GM23338 (cell line): ENCODE results near the gene RIT2. TPM values are rescaled to one million over a fixed set of nuclear protein-coding genes. Genes with fewer than 3 reads are reported as not detected.
"Not testable (repeated sequence)": the region's sequence is repeated elsewhere in the genome, so short reads cannot be mapped to it uniquely, and the experiment has no call there.

Experiments used
- ATAC-seq: fragments of 200-7000 bp; cut with Tn5 transposase; 3 replicates; pipeline ENCODE4 v1.9.1; 2020
- DNase-seq: peaks from one replicate; pipeline ENCODE4 v3.0.0-alpha.2; 2015; ENCODE audit warnings: low spot score
- H2AFZ ChIP-seq: fragments of 200-600 bp; sonication (generic); 2 replicates; pipeline ENCODE4 v1.8.0; 2016; ENCODE audit warnings: antibody characterized with exemption, mild to moderate bottlenecking, moderate library complexity
- H3F3A ChIP-seq: fragments of 200-600 bp; sonication (generic); replicated peaks from 2 replicates; pipeline ENCODE4 v1.8.0; 2017; ENCODE audit warnings: antibody characterized with exemption, mixed run types, low read depth
- H3K27ac ChIP-seq: fragments of 200-600 bp; sonication (generic); 2 replicates; pipeline ENCODE4 v1.6.1; 2016; ENCODE audit warnings: low read depth
- H3K27me3 ChIP-seq: fragments of 200-600 bp; sonication (generic); 2 replicates; pipeline ENCODE4 v1.8.0; 2016; ENCODE audit warnings: mild to moderate bottlenecking, mixed run types, moderate library complexity; ENCODE audit not compliant: insufficient read depth
- H3K36me3 ChIP-seq: fragments of 200-600 bp; sonication (generic); 2 replicates; pipeline ENCODE4 v1.8.0; 2016; ENCODE audit warnings: mild to moderate bottlenecking; ENCODE audit not compliant: insufficient read depth
- H3K4me1 ChIP-seq: fragments of 200-600 bp; sonication (generic); 2 replicates; pipeline ENCODE4 v1.8.0; 2016; ENCODE audit warnings: mild to moderate bottlenecking, moderate library complexity; ENCODE audit not compliant: insufficient read depth
- H3K4me2 ChIP-seq: fragments of 200-600 bp; sonication (generic); 2 replicates; pipeline ENCODE4 v1.7.1; 2017; ENCODE audit warnings: mixed run types
- H3K4me3 ChIP-seq: fragments of 200-600 bp; sonication (generic); 2 replicates; pipeline ENCODE4 v1.6.1; 2016; ENCODE audit warnings: mixed run types
- H3K79me2 ChIP-seq: fragments of 200-600 bp; sonication (generic); replicated peaks from 2 replicates; pipeline ENCODE4 v1.8.0; 2017; ENCODE audit warnings: mild to moderate bottlenecking; ENCODE audit not compliant: insufficient read depth
- H3K9me2 ChIP-seq: fragments of 200-600 bp; sonication (generic); 2 replicates; pipeline ENCODE4 v1.8.0; 2017; ENCODE audit not compliant: insufficient read depth
- H4K20me1 ChIP-seq: fragments of 200-600 bp; sonication (generic); replicated peaks from 2 replicates; pipeline ENCODE4 v1.8.0; 2017; ENCODE audit warnings: mild to moderate bottlenecking; ENCODE audit not compliant: insufficient read depth
- H3K27ac Mint-ChIP-seq: 2 replicates; pipeline ENCODE4 v1.8.0; 2020; ENCODE audit warnings: inconsistent platforms, mild to moderate bottlenecking, moderate library complexity, mixed read lengths
- H3K27me3 Mint-ChIP-seq: 3 replicates; pipeline ENCODE4 v1.8.0; 2022; ENCODE audit warnings: low read depth, mild to moderate bottlenecking, moderate library complexity, mixed read lengths, inconsistent platforms; ENCODE audit not compliant: insufficient read depth, poor library complexity
- H3K36me3 Mint-ChIP-seq: 3 replicates; pipeline ENCODE4 v1.8.0; 2021; ENCODE audit warnings: low read depth, mild to moderate bottlenecking, inconsistent platforms, moderate library complexity, mixed read lengths
- H3K4me1 Mint-ChIP-seq: 3 replicates; pipeline ENCODE4 v1.8.0; 2020; ENCODE audit warnings: mild to moderate bottlenecking, inconsistent platforms, mixed read lengths
- H3K4me3 Mint-ChIP-seq: 3 replicates; pipeline ENCODE4 v1.8.0; 2021; ENCODE audit warnings: moderate library complexity, mild to moderate bottlenecking, inconsistent platforms, mixed read lengths
- H3K9me3 Mint-ChIP-seq: 3 replicates; pipeline ENCODE4 v1.8.0; 2020; ENCODE audit warnings: moderate library complexity, mild to moderate bottlenecking, inconsistent platforms, mixed read lengths
- CREB1 ChIP-seq: fragments of 250-450 bp; sonication (Bioruptor Pico); IDR thresholded peaks from 2 replicates; pipeline ENCODE4 v1.5.0; 2020; ENCODE audit warnings: low read depth, mild to moderate bottlenecking, moderate library complexity
- ETS1 ChIP-seq: IDR thresholded peaks from 2 replicates; pipeline ENCODE4 v1.6.1; 2016; ENCODE audit warnings: antibody characterized with exemption
- NANOG ChIP-seq: IDR thresholded peaks from 2 replicates; pipeline ENCODE4 v1.6.1; 2016; ENCODE audit warnings: antibody characterized with exemption, borderline replicate concordance
- POLR2AphosphoS5 ChIP-seq: IDR thresholded peaks from 2 replicates; pipeline ENCODE4 v1.6.1; 2016; ENCODE audit warnings: antibody characterized with exemption, low read depth
- ZNF114 ChIP-seq: fragments of 250-450 bp; sonication (Bioruptor Pico); IDR thresholded peaks from 2 replicates; pipeline ENCODE4 v1.5.0; 2020; ENCODE audit warnings: mild to moderate bottlenecking, moderate library complexity
- polyA plus RNA-seq: library from polyadenylated mRNA; unstranded; fragments of >200 nt; fragmentation: Nextera tagmentation; extraction: Ambion mirVana; gene quantifications from 2 replicates; pipeline ENCODE4 v1.2.1, GENCODE V29; 2016
- total RNA-seq: library from RNA; depleted of rRNA; stranded (reverse); fragments of >200 nt; shearing (Covaris generic); gene quantifications from 2 replicates; pipeline ENCODE4 v1.2.3, GENCODE V29; 2014

RIT2 gene
- total and polyA plus RNA-seq, 2 experiments from 2014 or later, result 1.9 to 8.8 TPM

GRCh38 chr18:42742474-42742873 lies 373.0 kb downstream of the RIT2 start:
- H3K27ac ChIP-seq, result peak overlapping the region; percentile 99
- Mint-ChIP-seq H3K4me1 (peaks cover 34% of the 10 kb centered on the region), H3K36me3 (peaks cover 14% of the 10 kb centered on the region), H3K27me3 (no peaks in the 10 kb centered on the region), H3K4me3 (no peak overlapping the region; the same call in 2 of the 3 replicates), H3K9me3 (peaks cover 8% of the 10 kb centered on the region), H3K27ac (no peak overlapping the region)
- peak; percentile 67 for ATAC-seq
- no peaks in the 10 kb centered on the region for H3K36me3 ChIP-seq
- no peaks in the 10 kb centered on the region; the same call in 1 of the 2 replicates for H3K9me2 ChIP-seq
- peak overlapping the region; percentile 37 for H3K4me3 ChIP-seq
- H3F3A ChIP-seq, result no peaks in the 10 kb centered on the region; the same call in 1 of the 2 replicates
- peak overlapping the region; percentile 64 for H3K4me2 ChIP-seq
- H2AFZ ChIP-seq, result no peak overlapping the region
- H3K4me1 ChIP-seq, result peaks cover 58% of the 10 kb centered on the region
- no peaks in the 10 kb centered on the region; the same call in 1 of the 2 replicates for H3K79me2 ChIP-seq
- no peaks in the 10 kb centered on the region for H4K20me1 ChIP-seq
- DNase-seq, result peak; percentile 24
- no peaks in the 10 kb centered on the region for H3K27me3 ChIP-seq
- no peak for TF ChIP-seq CREB1 (CRISPR knock-in tag)
- no peak for TF ChIP-seq ZNF114 (CRISPR knock-in tag)

- H3F3A ChIP-seq, H3K9me2 ChIP-seq, H3K9me3 Mint-ChIP-seq, DNase-seq, H3K27ac Mint-ChIP-seq, H3K4me3 Mint-ChIP-seq, H3K36me3 ChIP-seq, H4K20me1 ChIP-seq, H3K27me3 ChIP-seq, H3K79me2 ChIP-seq, H2AFZ ChIP-seq, H3K27me3 Mint-ChIP-seq: not testable (repeated sequence)
- TF ChIP-seq NANOG, result peak; percentile 53; the same call in 1 of the 2 replicates
- TF ChIP-seq POLR2AphosphoS5, result peak; percentile 8; the same call in 1 of the 2 replicates
- TF ChIP-seq CREB1 (CRISPR knock-in tag), result 0 out of 2 replicates have a peak, but pooled peaks have one; percentile 41
- TF ChIP-seq ETS1, result 0 out of 2 replicates have a peak, but pooled peaks have one; percentile 23
- peaks cover 15% of the 10 kb centered on the region for H3K36me3 Mint-ChIP-seq
- ATAC-seq, result peak; percentile 18; the same call in 1 of the 3 replicates
- H3K4me1 ChIP-seq, result peaks cover 53% of the 10 kb centered on the region
- H3K4me1 Mint-ChIP-seq, result peaks cover 37% of the 10 kb centered on the region
- H3K4me3 ChIP-seq, result peak overlapping the region; percentile 37; the same call in 1 of the 2 replicates
- peak overlapping the region; percentile 99 for H3K27ac ChIP-seq
- peak overlapping the region; percentile 64 for H3K4me2 ChIP-seq
Observed at GRCh38 chr18:42741805-42742347, 373.6 kb downstream of the RIT2 start.

GRCh38 chr18:42741299-42741698 lies 374.2 kb downstream of the RIT2 start:
- H3K9me2 ChIP-seq, H3K36me3 ChIP-seq, H3K4me3 ChIP-seq, H3K27me3 ChIP-seq, H2AFZ ChIP-seq, DNase-seq, H3K27ac Mint-ChIP-seq, H4K20me1 ChIP-seq, ATAC-seq, H3K27me3 Mint-ChIP-seq, H3K4me3 Mint-ChIP-seq, H3K79me2 ChIP-seq, H3K9me3 Mint-ChIP-seq, H3F3A ChIP-seq: not testable (repeated sequence)
- peak overlapping the region; percentile 99 for H3K27ac ChIP-seq
- peaks cover 15% of the 10 kb centered on the region for H3K36me3 Mint-ChIP-seq
- H3K4me2 ChIP-seq, result peak overlapping the region; percentile 21; the same call in 1 of the 2 replicates
- peaks cover 47% of the 10 kb centered on the region for H3K4me1 ChIP-seq
- H3K4me1 Mint-ChIP-seq, result peaks cover 31% of the 10 kb centered on the region
